Upper lobe of right lung (tissue), 1 donor: ENCODE results near the gene HSF2BP. TPM values are rescaled to one million over a fixed set of nuclear protein-coding genes. Genes with fewer than 3 reads are reported as not detected.
"Not testable (repeated sequence)": the region's sequence is repeated elsewhere in the genome, so short reads cannot be mapped to it uniquely, and the experiment has no call there.

Experiments
- ATAC-seq: fragments of 200-7000 bp; cut with Tn5 transposase; one replicate; pipeline ENCODE4 v1.9.1; 2020; ENCODE audit warnings: mild to moderate bottlenecking, moderate library complexity
- DNase-seq: peaks from one replicate; pipeline ENCODE4 v3.0.0-alpha.2; 2020
- H3K27ac ChIP-seq: fragments of 200-600 bp; one replicate; pipeline ENCODE4 v1.8.0; 2022
- H3K27me3 ChIP-seq: fragments of 200-600 bp; one replicate; pipeline ENCODE4 v1.8.0; 2022; ENCODE audit warnings: mild to moderate bottlenecking
- H3K36me3 ChIP-seq: fragments of 200-600 bp; one replicate; pipeline ENCODE4 v1.8.0; 2022
- H3K4me1 ChIP-seq: fragments of 200-600 bp; one replicate; pipeline ENCODE4 v1.8.0; 2022
- H3K4me3 ChIP-seq: fragments of 200-600 bp; one replicate; pipeline ENCODE4 v1.8.0; 2022; ENCODE audit warnings: mild to moderate bottlenecking
- H3K9me3 ChIP-seq: fragments of 200-600 bp; one replicate; pipeline ENCODE4 v1.8.0; 2022
- CTCF ChIP-seq: fragments of 200-600 bp; IDR thresholded peaks from one replicate; pipeline ENCODE4 v1.8.0; 2022; ENCODE audit warnings: antibody characterized with exemption
- intact Hi-C: fragments of 100-400 bp; cut with DNase I; formaldehyde crosslinking; loops from one replicate; pipeline ENCODE4 v1.11.0; 2022
- total RNA-seq: library from RNA; stranded (reverse); fragmentation: NEBNext Ultra II Directional; extraction: Animal tissue kit (Norgen Biotek cat#: 25700); gene quantifications from one replicate; pipeline ENCODE4 v1.2.1, GENCODE V29; 2021
- donor health status: DM: no; HTN: yes; CAD: no; lungs with severe emphysema.

The HSF2BP gene
- total RNA-seq, 1 donor from 2014 or later: 0.41 TPM

- TF ChIP-seq CTCF: peak; percentile 13
- Histone ChIP-seq H3K27me3 (no peaks in the 10 kb centered on the region), H3K9me3 (no peaks in the 10 kb centered on the region), H3K4me1 (no peaks in the 10 kb centered on the region), H3K4me3 (no peak overlapping the region), H3K36me3 (no peaks in the 10 kb centered on the region), H3K27ac (no peak overlapping the region)
- ATAC-seq (peak; percentile 36), DNase-seq (no peak)
- intact Hi-C loops: no loop called here
These were observed 39.4 kb downstream of the HSF2BP start for GRCh38 chr21:43619856-43620255.

- Histone ChIP-seq H3K4me1 (no peaks in the 10 kb centered on the region), H3K27me3 (no peaks in the 10 kb centered on the region), H3K36me3 (no peaks in the 10 kb centered on the region), H3K4me3 (no peak overlapping the region), H3K27ac (no peak overlapping the region), H3K9me3 (no peaks in the 10 kb centered on the region)
- TF ChIP-seq CTCF: no peak
- ATAC-seq: no peak
- no peak for DNase-seq
- intact Hi-C loops: no loop called here
These were observed 39.9 kb downstream of the HSF2BP start for GRCh38 chr21:43619344-43619743.

DNA sequence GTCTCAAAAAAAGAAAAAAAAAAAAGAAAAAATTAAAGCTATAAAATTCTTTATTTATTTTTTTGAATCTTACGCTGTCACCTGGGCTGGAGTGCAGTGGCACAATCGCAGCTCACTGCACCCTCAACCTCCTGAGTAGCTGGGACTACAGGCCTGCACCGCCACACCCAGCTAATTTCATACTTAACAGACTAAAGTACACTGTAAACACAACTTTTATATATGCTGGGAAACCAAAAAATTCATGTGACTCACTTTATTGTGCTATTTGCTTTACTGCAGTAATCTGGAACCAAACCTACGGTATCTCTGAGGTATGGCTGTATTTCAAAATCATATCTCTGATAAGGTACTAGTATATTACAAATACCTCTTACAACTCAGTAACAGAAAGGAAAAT lies 40.3 kb downstream of the HSF2BP start:
- Histone ChIP-seq H3K27me3 (no peaks in the 10 kb centered on the region), H3K27ac (no peak overlapping the region), H3K9me3 (no peaks in the 10 kb centered on the region), H3K36me3 (no peaks in the 10 kb centered on the region), H3K4me1 (no peaks in the 10 kb centered on the region), H3K4me3 (no peak overlapping the region)
- TF ChIP-seq CTCF: no peak
- DNase-seq: no peak
- peak; percentile 67 for ATAC-seq
- intact Hi-C loops: no loop called here

DNA sequence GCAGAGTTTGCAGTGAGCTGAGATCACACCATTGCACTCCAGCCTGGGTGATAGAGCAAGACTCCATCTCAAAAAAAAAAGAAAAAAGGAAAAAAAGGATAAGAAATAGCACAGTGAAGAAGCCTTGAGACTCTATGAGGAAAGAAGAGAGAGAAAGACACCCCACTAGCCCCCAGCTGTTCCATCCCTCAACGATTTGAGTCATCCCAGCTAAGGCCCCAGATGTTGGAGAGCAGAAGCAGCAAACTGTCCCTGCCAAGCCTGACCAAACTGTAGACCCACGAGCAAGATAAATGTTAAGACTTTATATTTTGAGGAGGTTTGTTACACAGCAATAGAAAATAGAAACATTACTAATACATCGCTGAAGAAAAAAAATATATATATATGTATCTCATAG lies 42.4 kb downstream of the HSF2BP start:
- not testable (repeated sequence) for H3K4me1 ChIP-seq, ATAC-seq

DNA sequence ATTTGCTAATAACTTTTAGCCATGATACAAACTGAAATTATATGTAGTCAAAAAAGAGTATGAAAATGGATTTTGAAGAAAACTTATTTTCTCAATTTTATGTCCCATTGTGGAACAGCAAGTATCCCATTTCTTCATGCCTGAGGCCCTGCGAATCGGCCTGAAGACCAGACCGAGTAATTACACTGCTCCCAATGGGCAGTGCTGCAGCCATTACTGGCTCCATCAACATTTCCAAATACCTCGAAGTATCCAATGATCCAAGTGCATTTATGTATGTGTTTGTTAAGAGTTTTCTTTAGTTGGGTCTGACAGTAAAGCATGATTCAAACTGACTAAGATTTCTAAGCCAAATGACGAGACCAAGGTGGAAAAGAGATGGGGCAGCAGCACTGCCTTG lies 44.4 kb downstream of the HSF2BP start:
- no peaks in the 10 kb centered on the region for H3K36me3 ChIP-seq
- intact Hi-C loops: no loop called here
- TF ChIP-seq CTCF: no peak
- peaks cover 7% of the 10 kb centered on the region for H3K4me1 ChIP-seq
- DNase-seq: no peak
- no peaks in the 10 kb centered on the region for H3K9me3 ChIP-seq
- H3K27me3 ChIP-seq: no peaks in the 10 kb centered on the region
- no peak overlapping the region for H3K27ac ChIP-seq
- ATAC-seq: no peak
- no peak overlapping the region for H3K4me3 ChIP-seq

More for the DNA sequence above, 42.4 kb downstream of the HSF2BP start:
- H3K9me3 ChIP-seq, H3K36me3 ChIP-seq, H3K27me3 ChIP-seq, DNase-seq, H3K27ac ChIP-seq, intact Hi-C loops, H3K4me3 ChIP-seq: not testable (repeated sequence)

DNA sequence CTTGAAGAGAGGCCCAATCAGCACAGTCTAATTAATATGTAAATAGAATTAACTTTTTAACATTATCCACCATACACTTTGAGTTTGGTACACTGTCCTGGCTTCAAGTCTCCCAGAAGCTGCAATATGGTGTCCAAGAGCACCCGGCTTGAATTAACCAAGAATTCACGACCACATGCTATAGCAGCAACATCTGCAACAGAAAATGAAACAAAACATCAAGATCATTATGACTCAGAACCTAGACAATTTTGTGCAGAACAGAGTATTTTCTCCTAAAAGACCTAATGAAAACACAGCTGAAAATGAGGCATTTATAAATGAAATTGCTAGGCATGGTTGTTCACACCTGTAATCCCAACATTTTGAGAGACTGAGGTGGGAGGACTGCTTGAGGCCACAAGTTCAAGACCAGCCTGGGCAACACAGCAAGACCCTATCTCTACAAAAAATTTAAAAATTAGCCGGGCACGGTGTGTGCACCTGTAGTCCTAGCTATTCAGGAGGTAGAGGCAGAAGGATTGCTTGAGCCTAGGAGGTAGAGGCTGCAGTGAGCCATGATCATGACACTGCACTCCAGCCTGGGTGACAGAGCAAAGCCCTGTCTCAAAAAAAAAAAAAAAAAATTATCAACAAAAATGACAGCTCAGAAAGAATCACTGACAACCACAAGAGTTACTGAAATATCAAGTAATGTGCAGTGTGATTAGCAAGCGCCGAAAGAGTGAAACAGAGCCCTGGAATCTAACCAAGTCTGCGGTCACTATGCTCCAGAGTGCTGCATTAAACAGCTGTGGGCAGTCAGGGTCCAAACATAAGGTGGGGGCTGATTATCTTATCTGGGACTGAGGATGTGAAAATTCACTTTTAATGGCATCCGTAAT lies 45.3 kb downstream of the HSF2BP start:
- no peaks in the 10 kb centered on the region for H3K36me3 ChIP-seq
- H3K4me3 ChIP-seq: no peak overlapping the region
- ATAC-seq: no peak
- no peak overlapping the region for H3K27ac ChIP-seq
- H3K27me3 ChIP-seq: no peaks in the 10 kb centered on the region
- no peak for TF ChIP-seq CTCF
- no peak for DNase-seq
- intact Hi-C loops: no loop called here
- H3K4me1 ChIP-seq: peaks cover 11% of the 10 kb centered on the region
- no peaks in the 10 kb centered on the region for H3K9me3 ChIP-seq
